Small intestine (tissue), 7 donors: ENCODE data around the gene CCHCR1. TPM values are rescaled to one million over a fixed set of nuclear protein-coding genes. Genes with fewer than 3 reads are reported as not detected.
"Not testable (repeated sequence)": the region's sequence is repeated elsewhere in the genome, so short reads cannot be mapped to it uniquely, and the experiment has no call there.

Source experiments
- DNase-seq, 2 donors: peaks; one replicate each; pipeline versions ENCODE4 v3.0.0 to v3.0.0-alpha.2; 2013
- FAIRE-seq: peaks from 2 replicates; lab custom pipeline; 2012; peaks lifted over from hg19 to GRCh38; lab: Jason Lieb, UNC
- H3K27ac ChIP-seq, 3 donors: one replicate each; pipeline ENCODE4 v1.5.1; 2013; ENCODE audit warnings: low read length in 2 of 3, mild to moderate bottlenecking in 2 of 3, control low read depth in 1 of 3, inconsistent platforms in 1 of 3, low read depth in 1 of 3, moderate library complexity in 1 of 3
- H3K27me3 ChIP-seq, 3 donors: one replicate each; pipeline ENCODE4 v1.6.1; 2013; ENCODE audit warnings: low read length in 3 of 3, inconsistent platforms in 1 of 3; ENCODE audit not compliant: control insufficient read depth in 3 of 3, insufficient read depth in 3 of 3
- H3K36me3 ChIP-seq, 3 donors: one replicate each; pipeline ENCODE4 v1.6.1; 2013; ENCODE audit warnings: low read length in 3 of 3, inconsistent platforms in 1 of 3, low read depth in 1 of 3, mild to moderate bottlenecking in 1 of 3, moderate library complexity in 1 of 3; ENCODE audit not compliant: control insufficient read depth in 3 of 3, insufficient read depth in 2 of 3
- H3K4me1 ChIP-seq, 3 donors: one replicate each; pipeline ENCODE4 v1.6.1; 2013; ENCODE audit warnings: low read length in 2 of 3, inconsistent platforms in 1 of 3, low read depth in 1 of 3, mild to moderate bottlenecking in 1 of 3, moderate library complexity in 1 of 3; ENCODE audit not compliant: control insufficient read depth in 3 of 3, insufficient read depth in 2 of 3
- H3K4me3 ChIP-seq, 3 donors: one replicate each; pipeline ENCODE4 v1.5.1; 2013; ENCODE audit warnings: low read length in 3 of 3, control low read depth in 1 of 3, inconsistent platforms in 1 of 3, low read depth in 1 of 3, mild to moderate bottlenecking in 1 of 3, moderate library complexity in 1 of 3
- H3K9me3 ChIP-seq, 2 donors: one replicate each; pipeline ENCODE4 v1.6.1; 2013; ENCODE audit warnings: low read depth in 1 of 2, low read length in 1 of 2; ENCODE audit not compliant: control insufficient read depth in 2 of 2, insufficient read depth in 1 of 2
- WGBS, 3 donors: extraction: QIAGEN DNeasy Blood & Tissue Kit; methylation state at CpG; one replicate each; pipeline ENCODE4 v1.1.7; 2013; 5-methylcytosine and 5-hydroxymethylcytosine counted together
- polyA plus RNA-seq, 4 donors: library from polyadenylated mRNA; stranded (reverse) in 3 of 4; unstranded in 1 of 4; fragments of 200-250 nt in 3 of 4; fragments of 120-200 nt in 1 of 4; gene quantifications; one replicate each; pipeline versions ENCODE4 v1.2.1 to v1.2.3, GENCODE V29; 2013
- donor health status: healthy with polysubstance abuse.
- donor health status: control.
- donor health status: control.
- donor health status: Bipolar disorder and iron deficiency.
- donor health status: healthy.

CCHCR1 gene
- polyA plus RNA-seq, 4 donors = 13.2 to 29.0 (median 15.1) TPM

DNA sequence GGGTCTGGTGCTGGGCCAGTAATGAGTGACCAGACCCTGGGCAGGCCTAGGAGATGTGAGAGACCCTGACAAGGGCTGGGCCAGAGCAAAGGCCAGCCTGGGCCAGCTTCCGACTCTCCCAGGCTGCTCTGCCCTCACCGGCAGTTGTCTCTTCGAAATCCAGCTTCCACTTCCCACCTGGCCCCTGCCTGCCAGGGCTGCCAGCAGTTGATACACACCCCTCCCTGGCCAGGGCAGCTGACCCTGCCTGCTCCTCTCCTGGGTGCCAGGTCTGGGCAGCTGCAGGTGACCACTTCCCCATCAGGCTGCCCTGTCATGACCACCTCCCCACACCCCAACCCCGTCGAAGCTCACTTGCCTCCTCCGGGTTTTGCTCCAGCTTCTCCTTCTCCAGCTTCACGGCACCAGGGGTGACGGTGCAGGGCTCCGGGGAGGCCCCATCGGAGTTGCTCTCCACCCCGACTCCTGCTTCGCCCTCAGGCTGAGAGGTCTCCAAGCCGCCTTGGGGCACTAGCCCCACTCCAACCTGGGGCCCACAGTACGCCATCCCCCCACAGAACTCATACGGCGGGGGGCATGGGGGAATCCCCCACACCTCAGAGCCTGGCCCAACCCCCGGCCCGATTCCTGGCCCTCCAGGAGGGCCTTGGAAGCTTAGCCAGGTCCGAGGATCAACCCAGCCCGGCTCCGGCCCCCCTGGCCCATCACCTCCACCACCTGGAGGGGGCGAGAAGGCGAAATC is 12.4 kb upstream of the CCHCR1 start:
- H3K27me3 ChIP-seq, H3K4me3 ChIP-seq, H3K27ac ChIP-seq, H3K4me1 ChIP-seq, H3K36me3 ChIP-seq, H3K9me3 ChIP-seq, FAIRE-seq, DNase-seq: not testable (repeated sequence)
- WGBS, 3 donors = 67 to 89% (median 88%) methylated on average over 19 to 23 of the region's 23 CpGs

DNA sequence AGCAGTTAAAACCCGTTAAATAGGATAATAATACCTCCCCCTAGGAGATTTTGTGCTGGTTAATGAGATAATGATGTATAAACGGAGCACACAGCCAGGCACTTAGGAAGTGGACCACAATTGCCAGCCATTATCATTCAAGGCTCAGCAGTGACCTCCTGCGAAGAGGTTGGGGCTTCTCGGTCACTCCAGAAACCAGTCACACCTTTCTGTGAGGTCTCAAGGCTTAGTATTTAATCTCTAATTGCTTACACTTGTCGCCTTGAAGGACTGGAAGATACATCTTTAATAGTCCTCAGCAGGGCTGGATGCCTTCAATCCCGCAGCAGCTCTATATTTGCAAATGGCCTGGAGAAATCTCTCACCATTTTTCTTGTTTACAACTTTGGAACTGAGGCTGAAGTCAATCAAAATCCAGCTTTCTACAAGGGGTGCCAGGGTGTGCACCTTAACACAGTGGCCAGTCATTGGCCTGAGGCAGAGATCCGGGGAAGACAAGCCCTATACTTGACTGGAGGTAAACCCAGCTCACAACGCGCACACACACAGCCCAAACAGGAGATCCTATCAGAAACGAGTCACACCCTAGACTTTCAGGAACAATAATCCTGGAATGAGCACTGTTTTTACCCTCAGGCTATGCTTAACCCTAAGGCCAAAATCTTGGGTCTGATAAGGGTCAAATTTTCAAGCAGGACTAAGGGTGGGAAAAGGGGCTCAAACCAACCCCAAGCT is 11.7 kb upstream of the CCHCR1 start:
- Histone ChIP-seq H3K9me3 (no peaks in the 10 kb centered on the region), H3K27ac (no peak overlapping the region), H3K4me3 (no peak overlapping the region), H3K27me3 (peaks cover 0 to 6% (median 0%) of the 10 kb centered on the region in 3 donors), H3K4me1 (no peaks in the 10 kb centered on the region), H3K36me3 (no peaks in the 10 kb centered on the region)
- no peak for DNase-seq
- WGBS, 3 donors = 76 to 84% (median 80%) methylated on average over 10 of the region's 10 CpGs
- FAIRE-seq = no peak

DNA sequence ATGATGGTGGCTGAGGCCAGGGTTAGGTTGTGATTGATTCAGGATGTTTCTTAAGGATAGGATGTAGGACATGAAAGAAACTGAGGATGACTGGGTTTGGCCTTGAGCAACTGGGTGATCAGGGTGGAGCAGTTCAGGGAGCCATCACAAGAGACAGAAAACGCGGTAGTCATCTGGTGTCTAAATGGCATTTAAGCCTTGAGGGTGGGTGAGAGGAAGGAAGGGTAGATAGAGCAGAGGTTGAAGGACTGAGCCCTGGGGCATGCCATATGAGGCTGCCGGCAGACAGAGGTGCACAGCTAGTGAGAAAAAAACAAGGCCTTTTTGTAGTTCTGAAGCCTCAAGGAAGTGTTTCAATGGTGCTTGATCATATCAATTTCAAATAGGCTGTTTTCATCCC is 11.0 kb upstream of the CCHCR1 start:
- FAIRE-seq = no peak
- 76 to 100% (median 80%) methylated on average over 3 of the region's 3 CpGs for WGBS, 3 donors

DNA sequence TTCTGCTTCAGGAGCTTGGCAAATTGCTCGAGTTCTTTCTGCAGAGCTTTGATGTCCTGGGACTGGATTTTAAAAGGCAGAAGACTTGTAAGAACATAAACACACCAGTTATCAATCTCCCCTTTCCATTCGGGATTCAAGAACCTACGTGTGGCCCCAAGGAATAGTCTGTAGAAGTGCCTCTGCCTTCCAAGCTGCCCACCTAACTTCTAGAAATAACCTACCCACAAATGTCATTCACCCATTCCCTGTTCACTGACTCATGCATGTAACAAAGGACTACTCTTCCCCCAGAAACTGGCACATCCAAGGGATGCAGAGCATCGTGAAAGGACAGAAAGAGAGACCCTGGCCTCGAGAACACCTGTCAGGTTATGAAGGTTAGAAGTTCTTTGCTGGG is 8.4 kb upstream of the CCHCR1 start:
- H3K4me3 ChIP-seq = no peak overlapping the region
- WGBS, 3 donors = 66 to 79% (median 71%) methylated on average over 5 of the region's 5 CpGs
- DNase-seq (no peak), FAIRE-seq (no peak)
- H3K9me3 ChIP-seq = no peaks in the 10 kb centered on the region
- H3K4me1 ChIP-seq = no peaks in the 10 kb centered on the region
- no peak overlapping the region for H3K27ac ChIP-seq
- peaks cover 0 to 13% (median 0%) of the 10 kb centered on the region in 3 donors for H3K36me3 ChIP-seq
- peaks cover 0 to 3% (median 0%) of the 10 kb centered on the region in 3 donors for H3K27me3 ChIP-seq

More for the DNA sequence above, 11.0 kb upstream of the CCHCR1 start:
- no peak for DNase-seq
- Histone ChIP-seq H3K27ac (no peak overlapping the region), H3K4me3 (no peak overlapping the region), H3K27me3 (peaks cover 0 to 6% (median 0%) of the 10 kb centered on the region in 3 donors), H3K36me3 (no peaks in the 10 kb centered on the region), H3K4me1 (no peaks in the 10 kb centered on the region), H3K9me3 (no peaks in the 10 kb centered on the region)

DNA sequence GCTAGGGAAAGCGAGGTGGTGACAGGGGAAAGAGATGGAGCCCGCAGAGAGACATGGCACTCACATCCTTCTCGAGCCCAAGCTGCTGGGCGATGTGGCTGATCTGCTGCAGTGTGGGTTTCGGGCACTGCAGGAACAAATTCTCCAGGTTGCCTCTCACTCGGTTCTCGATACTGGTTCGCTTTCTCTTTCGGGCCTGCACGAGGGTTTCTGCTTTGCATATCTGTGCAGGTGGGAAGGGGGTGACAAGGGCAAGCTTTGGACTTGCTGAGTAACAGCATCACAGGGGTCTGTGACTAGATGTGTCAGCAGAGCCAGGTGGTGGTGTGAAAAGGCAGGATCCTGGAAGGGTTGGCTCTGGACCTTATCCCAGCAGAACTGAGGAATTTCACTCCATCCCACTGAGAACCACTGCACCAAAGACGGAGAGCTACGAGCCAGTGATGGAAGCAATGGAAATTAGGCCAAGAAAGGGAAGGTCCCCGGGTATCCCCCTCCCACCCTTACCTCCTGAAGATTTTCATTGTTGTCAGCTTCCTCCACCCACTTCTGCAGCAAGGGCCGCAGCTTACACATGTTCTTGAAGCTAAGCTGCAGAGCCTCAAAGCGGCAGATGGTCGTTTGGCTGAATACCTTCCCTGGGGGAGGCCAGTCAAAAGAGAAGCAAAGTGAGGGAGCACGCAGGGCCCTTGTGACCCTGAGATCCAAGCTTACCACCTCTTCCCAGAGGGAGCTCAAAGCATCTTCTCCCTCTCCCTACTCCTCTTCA is 7.6 kb upstream of the CCHCR1 start:
- WGBS, 3 donors = 75 to 84% (median 82%) methylated on average over 17 of the region's 17 CpGs
- not testable (repeated sequence) for DNase-seq, H3K4me1 ChIP-seq, H3K27me3 ChIP-seq, H3K27ac ChIP-seq, FAIRE-seq, H3K9me3 ChIP-seq, H3K4me3 ChIP-seq
- peaks cover 0 to 13% (median 0%) of the 10 kb centered on the region in 3 donors for H3K36me3 ChIP-seq

DNA sequence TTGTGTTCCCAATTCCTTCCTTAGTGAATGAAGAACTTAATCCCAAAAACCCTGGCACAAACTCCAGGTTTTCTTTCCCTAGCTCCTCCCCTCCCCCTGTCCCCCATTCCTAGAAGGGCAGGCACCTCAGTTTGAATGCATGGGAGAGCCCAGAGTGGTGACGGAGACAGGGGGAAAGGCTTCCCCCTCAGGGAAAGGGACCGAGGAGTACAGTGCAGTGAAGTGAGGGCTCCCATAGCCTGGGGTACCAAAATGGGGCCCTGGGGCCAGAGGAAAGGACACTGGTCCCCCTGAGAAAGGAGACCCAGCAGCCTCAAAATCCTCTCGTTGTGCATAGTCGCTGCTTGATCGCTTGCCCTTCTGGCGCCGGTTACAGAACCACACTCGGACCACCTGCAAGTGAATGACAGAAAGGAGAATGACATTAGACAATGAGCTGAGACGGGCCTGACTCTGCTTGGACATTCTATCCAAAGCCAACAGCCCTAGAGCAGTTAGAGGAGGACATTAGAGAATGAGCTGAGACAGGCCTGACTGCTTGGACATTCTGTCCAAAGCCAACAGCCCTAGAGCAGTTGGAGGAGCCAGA is 7.0 kb upstream of the CCHCR1 start:
- peaks cover 0 to 13% (median 0%) of the 10 kb centered on the region in 3 donors for H3K36me3 ChIP-seq
- H3K4me1 ChIP-seq, H3K9me3 ChIP-seq, DNase-seq, H3K27me3 ChIP-seq, FAIRE-seq, H3K4me3 ChIP-seq, H3K27ac ChIP-seq: not testable (repeated sequence)
- WGBS, 3 donors = 91 to 96% (median 95%) methylated on average over 7 of the region's 9 CpGs

DNA sequence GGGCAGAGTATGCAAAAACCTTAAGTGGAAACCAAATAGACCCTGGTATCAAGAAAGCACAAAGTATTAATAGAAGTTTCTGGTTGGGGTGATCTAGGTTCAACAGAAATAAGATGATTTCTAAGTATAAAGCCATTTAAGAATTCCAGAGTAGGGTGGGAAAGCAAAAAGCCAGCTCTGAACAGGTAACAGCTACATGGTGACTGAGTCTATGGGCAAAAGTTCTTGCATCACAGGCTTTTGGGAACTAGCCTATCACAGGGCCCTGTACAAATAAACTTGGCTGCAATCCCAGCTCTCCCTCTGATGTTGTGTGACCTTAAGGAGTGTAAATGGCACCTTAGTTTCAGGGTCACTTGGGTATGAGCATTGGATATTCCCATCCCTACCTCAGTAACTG is 6.3 kb upstream of the CCHCR1 start:
- Histone ChIP-seq H3K9me3 (no peaks in the 10 kb centered on the region), H3K4me1 (peaks cover 0 to 6% (median 3%) of the 10 kb centered on the region in 3 donors), H3K27ac (no peak overlapping the region), H3K27me3 (peaks cover 0 to 2% (median 0%) of the 10 kb centered on the region in 3 donors), H3K4me3 (no peak overlapping the region), H3K36me3 (peaks cover 0 to 13% (median 0%) of the 10 kb centered on the region in 3 donors)
- no peak for FAIRE-seq
- DNase-seq = no peak
